ENCODE results near the gene ZBTB9. TPM values are rescaled to one million over a fixed set of nuclear protein-coding genes. Genes with fewer than 3 reads are reported as not detected.

Gene ZBTB9
- total RNA-seq, 1 donor from 2014 or later = 4.6 TPM

DNA sequence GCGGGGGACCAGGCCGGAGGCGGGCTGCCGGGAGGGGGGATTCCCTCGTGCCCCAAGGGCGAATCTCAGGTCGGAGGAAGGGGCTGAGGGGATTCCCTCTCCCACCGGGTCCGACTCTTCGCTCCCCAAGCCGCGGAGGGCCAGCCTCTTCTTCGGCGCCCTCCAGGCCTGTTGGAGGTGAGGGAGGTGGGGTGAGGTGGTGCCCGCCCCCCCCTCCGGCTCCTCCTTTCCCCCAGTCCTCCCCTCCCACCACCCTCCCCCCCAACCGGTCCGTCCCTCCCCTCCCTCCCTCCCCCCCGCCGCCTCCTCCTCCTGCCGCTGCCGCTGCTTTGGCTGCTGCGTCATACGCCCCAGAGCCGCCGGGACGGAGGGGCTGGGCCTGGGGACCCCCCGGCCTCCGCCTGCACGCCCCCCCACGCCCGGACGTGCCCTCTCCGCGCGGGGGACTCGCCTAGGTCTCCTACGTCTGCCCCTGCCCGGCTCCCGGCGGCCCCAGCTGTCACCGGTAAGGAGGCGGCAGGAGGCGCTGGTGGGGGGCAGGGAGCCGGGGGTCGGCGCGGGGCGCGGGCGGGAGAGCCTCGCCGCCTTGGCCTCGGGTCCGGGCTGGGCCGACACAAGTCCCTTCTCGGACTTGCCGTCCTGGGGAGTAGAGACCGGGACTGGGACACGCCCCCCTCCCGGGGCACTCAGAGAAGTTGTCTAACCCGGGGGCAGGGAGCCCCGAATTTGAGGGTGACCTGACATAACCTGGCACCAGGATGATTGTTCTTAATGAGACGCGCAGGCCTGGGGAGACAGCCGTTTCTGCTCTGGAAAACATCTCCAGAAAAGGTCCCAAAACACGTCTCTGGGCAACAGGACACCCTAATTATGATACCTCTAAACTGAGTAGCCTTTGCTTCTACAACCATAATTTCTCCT is 43.4 kb upstream of the ZBTB9 start, which contains the start of gene PHF1:
TSS of gene PHF1 (plus strand) at position 304 of the 921 bp plus-strand sequence. CDS start 1,250 bp downstream, outside the sequence.
- H3K4me3 ChIP-seq (ENCODE audit: low read depth, low read length) = peak within 1 kb of the TSS; percentile 83
- TF ChIP-seq, protein P1, sequence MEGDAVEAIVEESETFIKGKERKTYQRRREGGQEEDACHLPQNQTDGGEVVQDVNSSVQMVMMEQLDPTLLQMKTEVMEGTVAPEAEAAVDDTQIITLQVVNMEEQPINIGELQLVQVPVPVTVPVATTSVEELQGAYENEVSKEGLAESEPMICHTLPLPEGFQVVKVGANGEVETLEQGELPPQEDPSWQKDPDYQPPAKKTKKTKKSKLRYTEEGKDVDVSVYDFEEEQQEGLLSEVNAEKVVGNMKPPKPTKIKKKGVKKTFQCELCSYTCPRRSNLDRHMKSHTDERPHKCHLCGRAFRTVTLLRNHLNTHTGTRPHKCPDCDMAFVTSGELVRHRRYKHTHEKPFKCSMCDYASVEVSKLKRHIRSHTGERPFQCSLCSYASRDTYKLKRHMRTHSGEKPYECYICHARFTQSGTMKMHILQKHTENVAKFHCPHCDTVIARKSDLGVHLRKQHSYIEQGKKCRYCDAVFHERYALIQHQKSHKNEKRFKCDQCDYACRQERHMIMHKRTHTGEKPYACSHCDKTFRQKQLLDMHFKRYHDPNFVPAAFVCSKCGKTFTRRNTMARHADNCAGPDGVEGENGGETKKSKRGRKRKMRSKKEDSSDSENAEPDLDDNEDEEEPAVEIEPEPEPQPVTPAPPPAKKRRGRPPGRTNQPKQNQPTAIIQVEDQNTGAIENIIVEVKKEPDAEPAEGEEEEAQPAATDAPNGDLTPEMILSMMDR (conservative IDR thresholded peaks at IDR 0.05; ENCODE audit: low read depth, low read length) = no peak
- no peak for DNase-seq (ENCODE audit: low read depth)

- H3K4me3 ChIP-seq (ENCODE audit: low read depth, low read length) = peak overlapping the region; percentile 83
- TF ChIP-seq, protein P1 (conservative IDR thresholded peaks at IDR 0.05; ENCODE audit: low read depth, low read length) = no peak
- no peak for DNase-seq (ENCODE audit: low read depth)
Measured at GRCh38 chr6:33411632-33412005, 42.8 kb upstream of the ZBTB9 start.

DNA sequence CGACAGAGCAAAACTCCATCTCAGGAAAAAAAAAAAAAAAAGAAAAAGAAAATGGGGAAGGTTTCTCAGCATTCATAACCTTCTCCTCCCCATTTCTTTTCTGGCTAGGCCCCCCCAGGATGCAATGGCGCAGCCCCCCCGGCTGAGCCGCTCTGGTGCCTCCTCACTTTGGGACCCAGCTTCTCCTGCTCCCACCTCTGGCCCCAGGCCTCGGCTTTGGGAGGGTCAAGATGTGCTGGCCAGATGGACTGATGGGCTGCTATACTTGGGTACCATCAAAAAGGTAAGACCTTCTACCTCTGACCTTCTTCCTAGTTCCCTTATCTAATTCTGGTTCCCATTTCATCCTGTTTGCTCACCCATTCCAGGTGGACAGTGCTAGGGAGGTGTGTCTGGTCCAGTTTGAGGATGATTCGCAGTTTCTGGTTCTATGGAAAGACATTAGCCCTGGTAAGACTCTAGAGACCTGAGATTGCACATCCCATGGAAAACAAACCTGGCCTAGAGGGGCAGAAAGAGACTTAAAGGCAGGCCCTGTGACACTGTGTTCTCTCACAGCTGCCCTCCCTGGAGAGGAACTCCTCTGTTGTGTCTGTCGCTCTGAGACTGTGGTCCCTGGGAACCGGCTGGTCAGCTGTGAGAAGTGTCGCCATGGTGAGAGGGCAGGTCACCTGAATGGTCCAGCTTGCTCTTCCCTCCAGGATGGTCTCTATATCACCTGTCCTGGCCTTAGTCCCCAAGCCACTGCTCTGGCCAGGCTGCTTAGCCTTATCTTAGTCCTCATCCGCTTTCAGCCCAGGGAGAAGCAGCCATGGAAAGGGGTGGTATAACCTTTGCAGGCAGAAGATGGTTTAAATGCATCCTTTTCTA is 42.0 kb upstream of the ZBTB9 start:
- DNase-seq (ENCODE audit: low read depth) = no peak
- no peak overlapping the region for H3K4me3 ChIP-seq (ENCODE audit: low read depth, low read length)
- TF ChIP-seq, protein P1 (conservative IDR thresholded peaks at IDR 0.05; ENCODE audit: low read depth, low read length) = no peak

GRCh38 chr6:33413241-33414120 is 40.9 kb upstream of the ZBTB9 start:
- H3K4me3 ChIP-seq (ENCODE audit: low read depth, low read length) = no peak overlapping the region
- TF ChIP-seq, protein P1 (conservative IDR thresholded peaks at IDR 0.05; ENCODE audit: low read depth, low read length) = no peak

GRCh38 chr6:33414592-33415271 is 39.6 kb upstream of the ZBTB9 start:
- TF ChIP-seq, protein P1 (conservative IDR thresholded peaks at IDR 0.05; ENCODE audit: low read depth, low read length) = peak; percentile 68
- H3K4me3 ChIP-seq (ENCODE audit: low read depth, low read length) = no peak overlapping the region
- no peak for DNase-seq (ENCODE audit: low read depth)

More at GRCh38 chr6:33413241-33414120, 40.9 kb upstream of the ZBTB9 start:
- DNase-seq (ENCODE audit: low read depth) = no peak

DNA sequence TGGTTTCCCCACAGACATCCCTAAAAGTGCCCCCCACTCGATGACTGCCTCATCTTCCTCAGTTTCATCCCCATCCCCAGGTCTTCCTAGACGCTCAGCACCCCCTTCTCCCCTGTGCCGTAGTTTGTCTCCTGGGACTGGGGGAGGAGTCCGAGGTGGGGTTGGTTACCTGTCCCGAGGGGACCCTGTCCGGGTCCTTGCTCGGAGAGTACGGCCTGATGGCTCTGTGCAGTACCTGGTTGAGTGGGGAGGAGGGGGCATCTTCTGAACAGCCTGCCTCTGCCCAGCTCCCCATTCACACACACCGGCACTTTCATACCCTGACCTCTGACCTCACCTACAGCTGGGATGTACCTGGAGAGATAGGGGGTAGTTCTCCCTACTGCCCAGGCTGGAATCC is 38.5 kb upstream of the ZBTB9 start:
- no peak for DNase-seq (ENCODE audit: low read depth)
- peak overlapping the region; percentile 96 for H3K4me3 ChIP-seq (ENCODE audit: low read depth, low read length)
- TF ChIP-seq, protein P1 (conservative IDR thresholded peaks at IDR 0.05; ENCODE audit: low read depth, low read length) = no peak
